ENCODE measurements around the gene CYP19A1. TPM values are rescaled to one million over a fixed set of nuclear protein-coding genes. Genes with fewer than 3 reads are reported as not detected.

CYP19A1 gene
- total and polyA plus RNA-seq, 4 donors: 0.03 to 124 (median 0.50) TPM; not detected in 1

GRCh38 chr15:51266656-51267050 lies 71.7 kb downstream of the CYP19A1 start:
- Histone ChIP-seq H3K4me1 (ENCODE audit: control insufficient read depth in 4 of 4, insufficient read depth in 4 of 4, low read length in 3 of 4) (peaks cover 3 to 14% (median 10%) of the 10 kb centered on the region in 4 donors), H3K27me3 (ENCODE audit: control insufficient read depth in 4 of 4, insufficient read depth in 4 of 4, low read length in 3 of 4) (peaks cover 0 to 11% (median 3%) of the 10 kb centered on the region in 4 donors), H3K36me3 (ENCODE audit: control insufficient read depth in 4 of 4, insufficient read depth in 3 of 4, low read depth in 1 of 4, low read length in 3 of 4) (no peaks in the 10 kb centered on the region), H3K9me3 (ENCODE audit: control insufficient read depth in 4 of 4, low read length in 3 of 4) (peaks cover 0 to 3% (median 0%) of the 10 kb centered on the region in 4 donors), H3K27ac (ENCODE audit: low read depth in 1 of 2, low read length in 2 of 2) (no peak overlapping the region), H3K4me3 (ENCODE audit: low read depth in 1 of 3, low read length in 3 of 3) (no peak overlapping the region), H3K9ac (ENCODE audit: low read depth in 1 of 2, low read length in 2 of 2) (no peak overlapping the region)
- TF ChIP-seq HNF4A (conservative IDR thresholded peaks at IDR 0.05) (no peak), RAD21 (IDR thresholded peaks at IDR 0.05) (no peak), TAF1 (conservative IDR thresholded peaks at IDR 0.05) (no peak), RXRA (IDR thresholded peaks at IDR 0.05) (no peak), CTCF (IDR thresholded peaks at IDR 0.05; ENCODE audit: low read depth, low read length, missing input control) (no peak), FOXA2 (IDR thresholded peaks at IDR 0.05) (no peak), MAX (IDR thresholded peaks at IDR 0.05) (no peak), SP1 (IDR thresholded peaks at IDR 0.05) (no peak), GABPA (IDR thresholded peaks at IDR 0.05 in 1 of 2, conservative IDR thresholded peaks at IDR 0.05 in 1 of 2) (no peak), HNF4G (IDR thresholded peaks at IDR 0.05) (no peak), FOXA1 (IDR thresholded peaks at IDR 0.05) (no peak), YY1 (IDR thresholded peaks at IDR 0.05) (no peak), EGR1 (IDR thresholded peaks at IDR 0.05; ENCODE audit: low read depth in 2 of 2) (no peak), NR2F2 (IDR thresholded peaks at IDR 0.05) (no peak), ATF3 (IDR thresholded peaks at IDR 0.05) (no peak), ZBTB33 (IDR thresholded peaks at IDR 0.05) (no peak), REST (IDR thresholded peaks at IDR 0.05) (no peak), JUND (IDR thresholded peaks at IDR 0.05) (no peak)
- no peak for DNase-seq (ENCODE audit: low spot score)
- 47% methylated on average over 9 of the region's 9 CpGs for WGBS
